Activated CD4-positive, CD25-positive, alpha-beta regulatory T cell treated with anti-CD3 and anti-CD28 coated beads, Interleukin-2, amount 50 U/mL, for 16 hours (primary cell): Measurements from ENCODE around the gene TRAP1.

Experiments used
- DNase-seq: peaks from one replicate; pipeline ENCODE4 v3.0.0-alpha.2; 2020; ENCODE audit warnings: low read depth, low spot score

TRAP1 gene

DNA sequence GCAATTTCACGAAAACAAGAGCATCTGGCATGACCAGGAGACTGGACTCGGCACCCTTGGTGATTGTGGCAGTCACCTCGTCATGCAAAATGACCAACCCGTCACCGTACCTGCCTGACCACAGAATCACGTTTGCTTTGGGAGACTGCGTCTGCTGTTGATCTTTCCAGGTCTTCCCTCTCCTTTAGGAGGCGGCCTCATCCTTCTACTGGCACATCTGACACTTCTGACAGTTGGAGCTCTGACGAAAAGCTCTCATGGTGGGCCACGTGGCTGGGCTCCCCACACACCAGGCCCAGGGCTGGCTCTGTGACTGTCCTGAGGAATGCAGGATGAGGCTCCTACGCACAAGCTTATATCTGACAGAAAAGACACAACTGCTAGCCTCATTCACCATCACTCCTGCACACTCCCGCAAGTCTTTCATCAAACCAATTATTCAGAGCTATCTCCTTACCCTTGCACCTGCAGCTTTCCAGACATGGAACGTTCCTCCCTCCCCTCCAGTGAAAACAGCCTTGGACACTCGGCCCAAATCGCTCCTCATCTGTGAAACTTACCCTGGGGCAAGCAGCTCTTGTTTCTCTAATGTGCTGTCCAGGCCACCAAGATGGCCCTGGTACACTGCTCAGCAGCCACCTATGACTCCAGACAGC lies 3.6 kb downstream of the TRAP1 start:
- no peak for DNase-seq

DNA sequence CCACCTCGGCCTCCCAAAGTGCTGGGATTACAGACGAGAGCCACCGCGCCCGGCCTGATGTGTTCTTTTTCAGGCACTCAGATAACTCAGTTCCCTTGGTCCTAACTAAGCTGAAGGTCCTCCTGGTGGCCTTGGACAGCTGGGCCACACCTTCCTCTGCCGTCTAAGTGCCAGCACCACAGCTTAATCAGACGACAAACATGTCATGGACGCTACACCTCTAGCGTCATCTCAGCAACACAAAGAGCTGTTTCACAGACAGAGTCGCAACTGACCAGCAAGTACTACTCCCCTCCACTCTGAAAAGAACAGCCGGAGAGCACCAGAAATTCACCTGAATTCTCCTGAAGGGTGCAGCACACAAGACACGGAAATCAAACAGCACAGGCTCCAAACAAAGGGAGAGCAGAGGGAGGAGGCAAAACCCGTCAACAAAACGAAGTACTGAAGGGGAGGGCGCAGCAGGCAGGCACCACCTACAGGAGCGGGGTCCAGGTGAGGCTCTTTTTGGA lies 4.4 kb downstream of the TRAP1 start:
- DNase-seq: no peak

DNA sequence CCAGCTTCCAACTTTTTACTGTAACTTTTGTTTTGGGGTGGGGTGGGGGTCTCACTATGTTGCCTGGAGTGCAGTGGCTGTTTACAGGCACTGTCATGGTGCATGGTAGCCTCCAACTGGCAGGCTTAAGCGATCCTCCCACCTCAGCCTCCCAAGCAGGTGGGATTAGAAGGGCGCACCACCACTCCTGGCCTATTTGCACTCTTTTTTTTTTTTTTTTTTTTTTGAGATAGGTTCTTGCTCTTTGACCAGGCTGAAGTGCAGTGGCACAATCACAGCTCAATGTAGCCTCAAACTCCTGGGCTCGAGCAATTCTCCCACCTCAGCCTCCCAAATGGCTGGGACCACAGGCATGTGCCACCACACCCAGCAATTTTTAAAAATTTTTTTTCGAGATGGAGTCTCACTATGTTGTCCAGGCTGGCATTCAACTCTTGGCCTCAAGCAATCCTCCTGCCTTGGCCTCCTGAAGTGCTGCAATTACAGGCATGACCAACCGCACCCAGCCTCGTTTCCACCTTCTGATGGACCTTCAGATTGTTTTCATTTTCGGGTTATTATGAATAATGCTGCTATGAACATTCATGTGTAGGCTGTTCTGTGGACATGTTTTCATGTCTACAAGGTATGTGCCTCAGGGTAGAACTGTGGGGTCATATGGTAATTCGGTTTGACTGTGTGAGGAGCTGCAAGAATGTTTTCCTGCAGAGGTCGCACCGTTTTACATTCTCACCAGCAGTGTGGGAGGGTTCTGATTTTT lies 10.9 kb downstream of the TRAP1 start:
- DNase-seq: no peak

DNA sequence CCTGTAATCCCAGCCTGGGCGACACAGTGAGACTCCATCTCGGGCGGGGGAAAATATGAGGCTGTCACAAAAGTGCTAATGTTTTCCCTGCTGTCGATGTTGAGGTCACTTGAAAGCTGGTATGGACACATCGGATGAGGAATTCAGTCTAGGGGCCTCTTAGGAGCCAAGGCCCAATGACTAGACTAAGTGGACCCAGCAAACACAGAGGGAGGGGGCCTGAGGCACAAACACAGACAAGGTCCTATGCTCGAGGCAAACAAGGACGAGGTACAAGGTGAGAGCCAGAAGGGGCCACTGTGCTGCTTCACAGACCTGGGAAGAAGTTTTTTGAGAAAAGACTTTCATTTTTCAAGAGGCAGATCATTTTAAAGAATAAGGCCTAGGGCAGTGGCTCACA lies 15.2 kb downstream of the TRAP1 start:
- no peak for DNase-seq

DNA sequence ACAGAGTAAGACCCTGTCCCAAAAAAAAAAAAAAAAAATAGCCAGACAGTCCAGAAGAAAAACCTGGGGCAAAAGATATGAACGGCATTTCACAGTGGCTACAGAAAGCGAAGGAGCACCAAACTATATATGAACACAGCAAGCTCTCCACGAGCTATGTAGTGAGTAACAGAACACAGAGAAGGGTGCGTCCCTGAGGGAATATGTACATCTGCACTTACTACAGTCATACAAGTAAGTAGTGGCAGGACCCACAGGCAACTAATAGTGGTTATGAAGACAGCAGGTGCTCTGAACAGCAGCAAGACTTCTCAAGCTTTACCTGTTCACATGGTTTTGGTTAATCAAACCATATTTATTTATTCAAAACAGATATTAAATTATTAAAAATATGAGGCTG lies 15.8 kb downstream of the TRAP1 start:
- no peak for DNase-seq

DNA sequence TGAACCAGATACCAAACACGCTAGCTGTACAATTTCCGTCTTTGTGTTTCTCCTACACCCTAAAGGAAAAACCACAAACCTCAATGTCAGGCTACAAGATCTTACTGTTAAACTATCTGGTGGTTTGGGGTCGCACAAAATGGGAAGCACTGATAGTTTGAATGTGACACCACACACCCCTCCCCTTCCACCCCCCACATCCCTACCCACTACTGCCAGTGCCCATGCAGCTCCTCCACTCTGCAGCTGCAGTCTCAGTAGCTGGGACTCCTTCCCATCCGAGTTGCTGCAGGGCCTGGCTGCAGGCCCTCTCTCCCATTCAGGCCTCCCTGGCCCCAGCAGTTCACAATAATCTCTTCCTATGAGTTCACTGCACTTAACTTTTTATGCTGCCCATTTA lies 18.4 kb downstream of the TRAP1 start:
- no peak for DNase-seq

DNA sequence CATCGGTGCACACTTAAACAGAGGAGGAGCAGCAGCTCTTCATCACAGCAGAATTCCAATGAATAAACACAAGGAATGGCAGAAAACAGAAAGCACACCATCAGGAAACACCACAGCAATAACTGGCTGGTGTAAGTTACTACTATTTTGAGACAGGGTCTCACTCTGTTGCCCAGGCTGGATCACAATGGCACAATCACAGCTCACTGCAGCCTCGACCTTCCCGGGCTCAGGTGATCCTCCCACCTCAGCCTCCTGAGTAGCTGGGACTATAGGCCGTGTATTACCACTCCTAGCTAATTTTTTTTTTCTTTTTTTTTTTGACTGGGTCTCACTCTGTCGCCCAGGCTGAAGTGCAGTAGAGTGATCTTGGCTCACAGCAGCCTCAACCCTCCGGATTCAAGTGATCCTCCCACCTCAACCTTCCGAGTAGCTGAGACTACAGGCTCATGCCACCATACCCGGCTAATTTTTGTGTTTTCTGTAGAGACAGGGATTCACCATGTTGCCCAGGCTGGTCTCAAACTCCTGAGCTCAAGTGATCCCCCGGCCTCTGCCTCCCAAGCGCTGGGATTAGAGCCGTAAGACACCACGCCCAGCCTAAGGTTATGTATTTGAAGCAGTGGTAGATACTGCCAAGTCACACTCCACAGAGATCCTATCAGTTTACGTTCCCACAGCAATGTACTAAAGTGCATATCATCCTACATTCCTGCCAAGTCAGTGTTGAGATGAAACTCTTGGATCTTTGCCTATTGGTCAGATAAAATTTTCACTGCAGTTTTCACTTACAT lies 20.7 kb downstream of the TRAP1 start:
- no peak for DNase-seq

DNA sequence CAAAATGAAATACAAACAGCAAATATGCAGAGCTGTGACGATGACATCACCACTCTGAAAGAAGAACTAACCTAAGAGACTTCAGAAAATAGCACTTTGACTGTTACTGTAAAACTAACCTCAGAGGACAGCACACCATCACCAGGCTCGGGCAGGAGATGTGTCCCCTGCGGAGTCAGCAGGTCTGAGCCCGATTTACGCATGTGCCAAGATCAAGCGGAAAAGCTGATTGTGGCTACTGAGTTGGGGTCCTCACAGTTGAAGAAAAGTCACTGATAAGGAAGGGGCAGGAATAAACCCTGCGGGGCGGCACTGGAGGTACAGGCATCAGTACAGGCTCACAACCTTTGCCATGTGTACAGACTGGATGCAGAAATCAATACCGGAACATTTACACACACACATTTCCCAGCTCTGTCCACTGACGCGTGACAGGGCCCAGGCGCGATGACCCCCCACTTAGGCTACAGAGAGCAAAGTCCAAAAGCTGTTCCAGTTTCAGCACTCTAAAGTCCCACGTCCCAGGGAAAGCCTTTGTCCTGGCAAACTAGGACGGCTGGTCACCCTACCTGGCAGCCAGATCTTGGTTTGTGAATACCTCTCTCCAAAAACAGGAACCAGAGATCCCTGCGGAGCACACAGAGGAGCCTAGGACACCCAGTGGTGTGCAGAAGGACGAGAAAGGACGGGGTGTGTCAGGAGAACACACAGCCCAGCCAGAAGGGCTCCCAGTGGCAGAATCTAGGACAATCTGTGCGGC lies 21.5 kb downstream of the TRAP1 start:
- DNase-seq: no peak

DNA sequence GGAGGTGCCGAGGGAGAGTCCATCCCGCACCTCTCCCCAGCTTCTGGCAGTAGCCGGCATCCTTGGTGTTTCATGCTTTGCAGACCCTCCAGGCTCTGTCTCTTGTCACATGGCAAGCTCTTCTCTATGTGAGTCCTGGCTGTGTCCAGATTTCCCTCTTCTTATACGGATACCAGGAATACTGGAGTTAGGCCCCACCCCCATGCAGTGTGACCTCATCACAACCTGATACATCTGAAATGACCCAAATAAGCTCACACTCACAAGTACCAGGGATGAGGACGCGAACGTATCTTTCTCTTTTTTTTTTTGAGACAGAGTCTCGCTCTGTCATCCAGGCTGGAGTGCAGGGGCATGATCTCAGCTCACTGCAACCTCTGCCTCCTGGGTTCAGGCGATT lies 23.3 kb downstream of the TRAP1 start:
- no peak for DNase-seq

DNA sequence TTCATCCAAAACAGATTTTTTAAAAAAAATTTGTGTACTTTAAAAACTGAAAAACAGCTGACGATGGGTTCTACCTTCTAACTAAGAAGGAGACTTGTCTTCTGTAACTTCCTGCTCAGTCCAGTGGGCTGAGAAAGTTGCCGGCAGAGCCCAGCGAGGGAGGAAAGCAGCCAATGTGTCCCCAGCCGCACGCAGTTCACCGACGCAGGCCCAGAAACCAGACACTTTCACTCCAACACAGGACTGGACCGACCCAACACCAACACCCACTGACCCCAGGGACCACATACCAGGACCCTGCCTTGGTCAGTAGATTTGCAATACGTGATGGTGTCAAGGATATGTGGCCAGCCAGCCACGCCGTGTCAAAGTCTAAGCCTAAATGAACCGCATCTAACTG lies 25.6 kb downstream of the TRAP1 start:
- no peak for DNase-seq

DNA sequence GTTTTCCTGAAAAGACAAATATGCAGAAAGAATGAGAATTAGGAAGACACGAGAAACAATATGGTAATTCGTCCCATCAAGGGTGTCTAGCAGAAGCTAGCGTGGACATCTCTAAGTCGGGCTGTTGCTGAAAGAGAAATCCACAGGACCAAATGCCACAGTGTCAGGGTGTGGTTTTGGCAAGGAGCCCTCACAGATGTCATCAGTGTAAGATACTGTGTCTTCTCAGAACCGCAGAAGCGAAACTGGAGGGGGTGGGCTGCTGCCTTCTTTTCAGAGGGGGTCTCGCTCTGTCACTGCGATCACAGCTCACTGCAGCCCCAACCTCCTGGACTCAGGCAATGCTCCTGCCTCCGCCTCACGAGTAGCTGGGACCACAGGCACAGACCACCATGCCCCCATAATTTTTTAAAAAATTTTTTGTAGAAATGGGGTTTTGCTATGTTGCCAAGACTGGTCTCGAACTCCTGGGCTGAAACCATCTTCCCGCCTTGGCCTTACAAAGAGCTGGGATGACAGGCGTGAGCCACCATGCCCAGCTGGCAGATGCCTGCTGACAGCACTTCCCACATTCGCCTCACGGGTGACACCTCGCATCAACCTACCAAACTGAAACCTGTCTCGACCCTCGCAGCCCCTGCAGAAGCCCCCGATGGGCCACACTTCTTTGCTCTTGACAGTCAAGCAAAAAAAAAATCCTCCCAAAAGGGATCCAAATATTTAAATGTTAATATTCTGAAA lies 26.2 kb downstream of the TRAP1 start:
- no peak for DNase-seq

DNA sequence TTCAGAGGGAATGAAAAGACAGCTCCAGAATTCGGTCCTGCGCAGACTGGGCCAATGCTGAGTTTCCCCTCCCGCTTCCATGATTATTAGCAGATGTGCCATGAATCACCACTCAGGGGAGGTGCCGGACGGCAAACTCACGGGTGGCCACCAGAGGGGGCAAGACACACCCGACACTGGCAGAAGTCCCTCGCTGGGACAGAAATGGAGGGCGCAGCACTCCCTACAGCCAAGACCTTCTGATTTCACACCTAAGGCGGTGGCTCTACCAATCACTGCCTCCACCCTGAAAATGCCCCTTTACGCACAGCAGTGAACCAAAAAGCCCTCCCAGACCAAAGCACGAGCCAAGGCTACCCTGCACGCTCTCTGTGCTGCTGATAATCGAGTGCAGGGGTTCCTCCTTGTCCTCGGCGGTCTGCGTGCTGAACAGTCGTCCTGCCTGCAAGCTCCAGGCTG lies 26.8 kb downstream of the TRAP1 start:
- DNase-seq: peak; percentile 58

DNA sequence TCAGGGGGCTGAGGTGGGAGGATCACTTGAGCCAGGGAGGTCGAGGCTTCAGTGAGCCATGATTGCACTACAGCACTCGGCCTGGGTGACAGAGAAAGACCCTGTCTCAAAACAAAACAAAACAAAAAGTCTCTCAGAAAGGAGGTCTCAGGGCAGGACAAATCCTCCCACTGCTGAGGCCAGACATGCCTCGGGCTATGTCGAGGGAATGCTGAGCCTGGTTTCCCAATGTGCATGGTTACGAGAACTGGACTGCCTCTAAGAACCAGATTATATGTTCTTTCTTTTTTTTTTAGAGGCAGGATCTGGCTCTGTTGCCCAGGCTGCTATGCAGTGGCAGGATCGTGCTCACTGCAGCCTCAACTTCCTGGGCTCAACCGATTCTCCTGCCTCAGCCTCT lies 27.6 kb downstream of the TRAP1 start:
- DNase-seq: no peak

DNA sequence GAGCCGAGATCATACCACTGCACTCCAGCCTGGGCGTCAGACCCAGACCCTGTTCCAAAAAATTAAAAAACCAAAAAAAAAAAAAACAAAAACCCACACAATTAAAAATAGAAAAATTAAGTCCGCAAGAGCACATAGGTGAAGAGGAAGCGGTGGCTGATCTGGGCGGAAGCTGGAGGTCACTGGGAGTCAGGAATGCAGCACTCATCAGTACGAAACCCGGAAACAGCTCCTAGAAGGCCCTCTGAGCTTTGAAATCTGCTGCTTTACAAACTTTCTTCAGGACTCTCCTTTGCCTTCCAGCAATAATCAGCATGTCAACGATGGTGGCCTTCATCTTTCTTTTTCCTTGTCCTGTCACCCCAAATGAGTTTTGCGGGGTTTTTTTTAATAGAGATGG lies 29.5 kb downstream of the TRAP1 start:
- DNase-seq: no peak

DNA sequence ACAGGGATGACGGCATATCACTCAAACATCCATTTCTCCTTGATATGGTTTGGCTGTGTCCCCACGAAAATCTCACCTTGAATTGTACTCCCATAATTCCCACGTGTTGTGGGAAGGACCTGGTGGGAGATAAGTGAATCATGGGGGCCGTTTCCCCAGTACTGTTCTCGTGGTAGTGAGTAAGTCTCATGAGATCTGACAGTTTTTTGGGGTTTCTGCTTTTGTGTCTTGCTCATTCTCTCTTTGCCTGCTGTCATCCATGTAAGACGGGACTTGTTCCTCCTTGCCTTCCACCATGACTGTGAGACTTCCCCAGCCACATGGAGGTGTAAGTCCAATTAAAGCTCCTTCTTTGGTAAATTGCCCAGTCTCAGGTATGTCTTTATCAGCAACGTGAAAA lies 30.3 kb downstream of the TRAP1 start:
- no peak for DNase-seq

DNA sequence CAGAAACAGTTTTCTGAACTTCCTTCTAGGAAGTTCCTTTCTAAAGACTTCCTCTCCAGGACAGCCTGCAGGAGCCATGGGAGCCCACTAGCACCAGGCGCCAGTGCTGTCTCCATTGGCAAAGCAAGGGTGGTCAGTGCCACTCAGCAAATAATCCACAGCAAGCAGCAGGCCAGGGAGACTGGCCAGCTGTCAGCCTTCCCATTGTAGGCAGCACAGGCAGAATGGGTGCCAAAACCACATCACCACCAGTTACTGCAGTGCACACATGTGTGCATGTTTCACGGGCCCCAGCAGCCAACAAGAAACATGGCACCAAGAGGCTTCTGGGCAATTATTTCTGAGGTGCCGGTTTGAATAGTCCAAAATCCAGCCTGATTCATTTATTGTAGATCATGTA lies 36.1 kb downstream of the TRAP1 start:
- DNase-seq: no peak

DNA sequence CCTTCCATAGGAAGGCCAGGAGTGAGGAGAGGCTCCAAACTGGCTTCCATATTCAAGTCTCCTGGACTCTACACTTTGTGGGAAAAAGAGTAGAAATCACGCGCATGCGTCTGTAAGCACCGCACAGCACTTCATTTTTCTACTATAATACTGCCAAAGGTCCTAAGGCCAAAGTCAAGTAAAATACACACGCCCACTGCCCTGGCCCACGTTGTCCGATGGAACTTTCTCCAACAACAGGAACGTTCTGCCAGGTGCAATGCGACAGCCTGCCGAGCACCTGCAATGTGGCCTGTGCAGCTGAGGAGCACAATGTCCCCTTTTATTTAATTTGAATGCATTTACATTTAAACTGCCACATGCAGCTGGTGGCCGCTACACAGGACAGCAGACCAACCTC lies 39.3 kb downstream of the TRAP1 start:
- DNase-seq: no peak

DNA sequence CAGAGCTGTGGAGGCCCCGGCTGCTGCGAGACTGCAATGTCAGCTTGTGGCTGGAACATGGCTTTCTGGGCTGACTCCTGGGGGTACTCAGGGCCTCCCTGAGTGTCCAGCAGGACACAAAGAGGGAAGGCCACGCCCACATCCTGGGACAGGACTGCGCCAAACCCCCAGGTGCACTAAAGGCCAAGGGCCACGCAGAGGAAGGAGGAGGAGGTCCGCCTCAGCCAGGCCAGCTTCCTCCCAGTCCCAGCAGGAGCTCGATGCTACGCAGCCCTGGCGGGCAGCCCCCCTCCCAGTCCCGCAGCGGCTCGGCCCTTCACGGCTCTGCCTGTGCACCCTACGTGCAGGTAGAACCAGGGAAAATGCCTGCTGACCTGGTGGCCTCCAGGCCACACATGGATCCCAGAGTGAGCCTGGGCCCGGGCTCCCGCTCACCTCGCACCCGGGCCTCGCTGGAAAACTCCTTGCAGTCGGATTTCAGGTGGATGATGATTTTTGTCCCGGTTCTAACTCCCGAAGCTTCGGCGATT lies 41.7 kb downstream of the TRAP1 start:
- DNase-seq: no peak

DNA sequence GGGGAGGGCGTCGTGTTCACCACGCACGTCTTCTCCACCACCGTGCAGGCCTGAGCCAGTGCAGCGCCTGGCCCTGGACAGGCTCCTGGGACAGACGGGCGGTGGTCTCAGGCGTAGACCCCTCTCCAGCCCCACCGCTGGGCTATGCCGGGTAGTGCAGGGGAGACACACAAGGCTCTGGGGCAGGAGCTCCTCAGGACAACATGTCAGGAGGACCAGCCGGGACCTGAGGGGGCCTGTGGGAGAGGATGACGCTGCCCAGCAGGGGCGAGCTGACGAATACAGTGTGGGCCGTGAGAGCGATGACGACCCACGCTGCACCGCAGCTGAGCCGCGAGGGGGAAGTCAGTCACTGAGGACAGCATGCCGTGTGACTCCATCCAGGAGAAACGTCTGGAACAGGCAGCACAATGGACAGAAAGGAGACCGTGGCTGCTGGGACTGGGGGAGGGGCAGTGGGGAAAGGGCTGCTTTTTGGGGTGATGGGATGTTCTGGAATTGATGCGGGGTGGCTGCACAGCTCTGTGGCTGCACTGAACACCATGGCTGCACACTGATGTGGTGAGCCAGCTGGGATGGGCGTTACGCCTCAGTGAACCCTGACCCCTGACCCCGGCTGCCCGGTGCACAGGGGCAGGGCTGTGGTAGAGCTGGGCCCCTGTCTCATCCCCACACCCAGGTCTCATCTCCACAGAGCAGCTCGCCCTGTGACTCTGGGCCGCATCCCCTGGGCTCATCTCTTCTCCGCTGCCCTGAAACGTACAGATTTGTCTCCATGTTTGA lies 42.6 kb downstream of the TRAP1 start:
- DNase-seq: no peak
